Suprapubic skin (tissue), 4 donors: ENCODE results near the gene FRMD1. TPM values are rescaled to one million over a fixed set of nuclear protein-coding genes. Genes with fewer than 3 reads are reported as not detected.

Experiments
- DNase-seq, 2 donors: peaks; one replicate each; pipeline ENCODE4 v3.0.0-alpha.2; 2019; ENCODE audit warnings: low spot score in 2 of 2
- H3K27ac ChIP-seq: fragments of 200-600 bp; sonication (generic); one replicate; pipeline ENCODE4 v1.5.1; 2019
- H3K27me3 ChIP-seq: fragments of 200-600 bp; sonication (generic); one replicate; pipeline ENCODE4 v1.5.1; 2019
- H3K36me3 ChIP-seq: fragments of 200-600 bp; sonication (generic); one replicate; pipeline ENCODE4 v1.5.1; 2019
- H3K4me1 ChIP-seq: fragments of 200-600 bp; sonication (generic); one replicate; pipeline ENCODE4 v1.5.1; 2019
- H3K4me3 ChIP-seq: fragments of 200-600 bp; sonication (generic); one replicate; pipeline ENCODE4 v1.5.1; 2019; ENCODE audit warnings: mild to moderate bottlenecking
- H3K9me3 ChIP-seq: fragments of 200-600 bp; sonication (generic); one replicate; pipeline ENCODE4 v1.5.1; 2019
- EP300 ChIP-seq: sonication (generic); formaldehyde crosslinking; IDR thresholded peaks from one replicate; pipeline ENCODE4 v1.6.1; 2017; ENCODE audit warnings: antibody characterized with exemption
- POLR2A ChIP-seq, 2 donors: fragments of 450-650 bp; IDR thresholded peaks; one replicate each; pipeline ENCODE4 v1.6.1; 2017; ENCODE audit warnings: antibody characterized with exemption in 2 of 2, mild to moderate bottlenecking in 2 of 2, moderate library complexity in 2 of 2
- POLR2AphosphoS5 ChIP-seq, 3 donors: sonication (generic); formaldehyde crosslinking; IDR thresholded peaks; one replicate each; pipeline ENCODE4 v1.6.1; 2017; ENCODE audit warnings: antibody characterized with exemption in 3 of 3
- WGBS: methylation state at CpG from one replicate; pipeline ENCODE4 v1.1.5; 2018; 5-methylcytosine and 5-hydroxymethylcytosine counted together
- total RNA-seq, 4 donors: library from RNA; depleted of rRNA; stranded (reverse); fragments of >200 nt; gene quantifications; one replicate each; pipeline ENCODE4 v1.1.0, GENCODE V29; 2016
- TF ChIP-seq, protein P1 (sequence below), 2 donors: fragments of 200-600 bp in 1 of 2; fragments of 450-650 bp in 1 of 2; sonication (generic) in 1 of 2; IDR thresholded peaks; one replicate each; pipeline ENCODE4 v1.5.1; 2016 to 2019; ENCODE audit warnings: antibody characterized with exemption in 2 of 2, mild to moderate bottlenecking in 1 of 2, moderate library complexity in 1 of 2

FRMD1 gene
- total RNA-seq, 4 donors from 2014 or later = 0.64 to 2.6 (median 1.5) TPM

DNA sequence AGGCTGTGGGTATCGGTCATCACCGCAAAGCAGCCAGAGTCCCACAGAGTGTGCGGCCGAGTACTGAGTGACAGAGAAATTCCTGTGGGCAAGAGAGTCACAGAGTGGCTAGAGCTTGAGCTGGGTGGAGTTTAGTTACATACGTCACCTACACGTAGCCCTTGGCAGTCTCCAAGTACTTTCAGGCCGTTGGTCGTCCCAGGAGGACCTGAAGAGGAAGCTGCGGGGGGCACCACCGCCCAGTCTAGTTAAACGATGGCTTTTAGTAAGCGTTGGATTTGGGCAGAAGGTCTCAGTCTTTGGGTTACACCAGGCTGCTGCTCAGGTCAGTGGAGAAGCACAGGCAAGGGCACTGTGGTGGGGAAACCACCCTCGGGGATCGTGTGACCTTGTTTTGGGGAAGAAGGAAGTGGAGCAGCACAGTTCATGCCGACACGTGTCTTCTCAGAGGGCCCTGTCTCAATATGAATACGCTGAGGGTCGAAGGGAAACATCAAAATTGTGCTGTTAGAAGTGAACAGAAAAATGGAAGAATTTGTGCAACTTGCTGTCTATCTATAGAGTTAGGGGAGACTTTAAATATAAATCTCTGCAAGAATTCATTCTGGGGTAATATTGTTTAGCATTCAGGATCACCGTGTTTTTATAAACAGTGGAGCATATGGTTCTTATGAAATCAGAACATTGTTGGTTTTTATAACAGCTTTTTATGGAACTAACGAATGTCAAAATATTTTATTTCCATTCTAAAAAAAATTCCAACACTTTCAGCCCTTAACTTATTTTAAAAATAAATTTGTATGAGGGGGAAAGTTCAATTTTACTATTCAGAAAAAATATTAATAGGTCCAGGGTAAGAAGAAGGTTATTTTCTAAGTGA is 52.9 kb downstream of the FRMD1 start:
- TF ChIP-seq EP300 (no peak), POLR2A (IDR thresholded peaks at IDR 0.05) (no peak), POLR2AphosphoS5 (IDR thresholded peaks at IDR 0.05) (no peak)
- TF ChIP-seq, protein P1, sequence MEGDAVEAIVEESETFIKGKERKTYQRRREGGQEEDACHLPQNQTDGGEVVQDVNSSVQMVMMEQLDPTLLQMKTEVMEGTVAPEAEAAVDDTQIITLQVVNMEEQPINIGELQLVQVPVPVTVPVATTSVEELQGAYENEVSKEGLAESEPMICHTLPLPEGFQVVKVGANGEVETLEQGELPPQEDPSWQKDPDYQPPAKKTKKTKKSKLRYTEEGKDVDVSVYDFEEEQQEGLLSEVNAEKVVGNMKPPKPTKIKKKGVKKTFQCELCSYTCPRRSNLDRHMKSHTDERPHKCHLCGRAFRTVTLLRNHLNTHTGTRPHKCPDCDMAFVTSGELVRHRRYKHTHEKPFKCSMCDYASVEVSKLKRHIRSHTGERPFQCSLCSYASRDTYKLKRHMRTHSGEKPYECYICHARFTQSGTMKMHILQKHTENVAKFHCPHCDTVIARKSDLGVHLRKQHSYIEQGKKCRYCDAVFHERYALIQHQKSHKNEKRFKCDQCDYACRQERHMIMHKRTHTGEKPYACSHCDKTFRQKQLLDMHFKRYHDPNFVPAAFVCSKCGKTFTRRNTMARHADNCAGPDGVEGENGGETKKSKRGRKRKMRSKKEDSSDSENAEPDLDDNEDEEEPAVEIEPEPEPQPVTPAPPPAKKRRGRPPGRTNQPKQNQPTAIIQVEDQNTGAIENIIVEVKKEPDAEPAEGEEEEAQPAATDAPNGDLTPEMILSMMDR (IDR thresholded peaks at IDR 0.05) = no peak
- Histone ChIP-seq H3K4me1 (peaks cover 5% of the 10 kb centered on the region), H3K27ac (no peak overlapping the region), H3K4me3 (no peak overlapping the region), H3K27me3 (no peaks in the 10 kb centered on the region), H3K36me3 (no peaks in the 10 kb centered on the region), H3K9me3 (no peaks in the 10 kb centered on the region)
- 91% methylated on average over 20 of the region's 20 CpGs for WGBS
- DNase-seq = no peak

GRCh38 chr6:168024951-168025510 is 54.0 kb downstream of the FRMD1 start:
- H3K4me3 ChIP-seq = no peak overlapping the region

GRCh38 chr6:168022488-168023321 is 56.3 kb downstream of the FRMD1 start:
- Histone ChIP-seq H3K4me3 (no peak overlapping the region), H3K36me3 (no peaks in the 10 kb centered on the region), H3K9me3 (no peaks in the 10 kb centered on the region), H3K4me1 (no peaks in the 10 kb centered on the region), H3K27ac (no peak overlapping the region), H3K27me3 (peaks cover 5% of the 10 kb centered on the region)
- no peak for DNase-seq
- WGBS = 85% methylated on average over 7 of the region's 7 CpGs
- TF ChIP-seq, protein P1 (IDR thresholded peaks at IDR 0.05) = no peak
- TF ChIP-seq POLR2A (IDR thresholded peaks at IDR 0.05) (no peak), EP300 (no peak), POLR2AphosphoS5 (IDR thresholded peaks at IDR 0.05) (no peak)

More at GRCh38 chr6:168024951-168025510, 54.0 kb downstream of the FRMD1 start:
- peaks cover 5% of the 10 kb centered on the region for H3K4me1 ChIP-seq
- no peak overlapping the region for H3K27ac ChIP-seq
- no peak for DNase-seq
- H3K9me3 ChIP-seq = no peaks in the 10 kb centered on the region
- H3K27me3 ChIP-seq = no peaks in the 10 kb centered on the region
- H3K36me3 ChIP-seq = no peaks in the 10 kb centered on the region
- 93% methylated on average over 18 of the region's 18 CpGs for WGBS
- TF ChIP-seq, protein P1 (IDR thresholded peaks at IDR 0.05) = no peak
- no peak for TF ChIP-seq EP300
- TF ChIP-seq POLR2AphosphoS5 (IDR thresholded peaks at IDR 0.05) = no peak
- no peak for TF ChIP-seq POLR2A (IDR thresholded peaks at IDR 0.05)

GRCh38 chr6:168021581-168021980 is 57.4 kb downstream of the FRMD1 start:
- TF ChIP-seq POLR2AphosphoS5 (IDR thresholded peaks at IDR 0.05) = no peak
- TF ChIP-seq, protein P1 (IDR thresholded peaks at IDR 0.05) = no peak
- TF ChIP-seq EP300 = no peak
- TF ChIP-seq POLR2A (IDR thresholded peaks at IDR 0.05) = no peak
- WGBS = 87% methylated on average over 5 of the region's 5 CpGs

More at GRCh38 chr6:168021581-168021980, 57.4 kb downstream of the FRMD1 start:
- H3K4me3 ChIP-seq = no peak overlapping the region
- H3K9me3 ChIP-seq = no peaks in the 10 kb centered on the region
- peaks cover 4% of the 10 kb centered on the region for H3K4me1 ChIP-seq
- no peak overlapping the region for H3K27ac ChIP-seq
- no peak for DNase-seq
- H3K36me3 ChIP-seq = no peaks in the 10 kb centered on the region
- peaks cover 5% of the 10 kb centered on the region for H3K27me3 ChIP-seq
